ENCODE measurements around the gene NPPA. TPM values are rescaled to one million over a fixed set of nuclear protein-coding genes. Genes with fewer than 3 reads are reported as not detected.

Gene NPPA
- total RNA-seq, 2 experiments from 2014 or later = not detected

GRCh38 chr1:11860083-11860482 lies 12.5 kb upstream of the NPPA start:
- POLR2A ChIA-PET = no interaction called here
- DNase-seq (ENCODE audit: low spot score) = no peak
- intact Hi-C loops (cut with micrococcal nuclease; ENCODE audit: unreplicated experiment) = no loop called here
- no peak overlapping the region for H3K4me3 ChIP-seq (ENCODE audit: low read depth, low read length, poor library complexity, severe bottlenecking)
- TF ChIP-seq EZH2phosphoT487 (IDR thresholded peaks at IDR 0.05; ENCODE audit: borderline replicate concordance, low read depth, low read length) (no peak), CTCF (conservative IDR thresholded peaks at IDR 0.05; ENCODE audit: low read length) (no peak)
- no peak overlapping the region for H3K4me2 ChIP-seq (ENCODE audit: low read length)
- no peak overlapping the region for H2AFZ ChIP-seq (ENCODE audit: low read length)
- no peak overlapping the region for H3K27ac ChIP-seq (ENCODE audit: low read depth, low read length, poor library complexity, severe bottlenecking)
- H3K9me3 ChIP-seq (ENCODE audit: low read length) = no peaks in the 10 kb centered on the region
- CTCF ChIA-PET (ENCODE audit: unreplicated experiment) = no interaction called here
- peaks cover 23% of the 10 kb centered on the region for H3K4me1 ChIP-seq (ENCODE audit: insufficient read depth, low read length, poor library complexity, severe bottlenecking)
- no TSS peak for BruUV-seq (replicated peaks)
- H3K79me2 ChIP-seq (ENCODE audit: insufficient read depth, low read depth, low read length) = no peaks in the 10 kb centered on the region
- no peaks in the 10 kb centered on the region for H3K36me3 ChIP-seq (ENCODE audit: insufficient read depth, low read length)
- no peaks in the 10 kb centered on the region for H4K20me1 ChIP-seq (ENCODE audit: insufficient read depth, low read length)
- H3K9me2 ChIP-seq (ENCODE audit: insufficient read depth, low read length) = no peaks in the 10 kb centered on the region

- no peaks in the 10 kb centered on the region for H3K79me2 ChIP-seq (ENCODE audit: insufficient read depth, low read depth, low read length)
- no peak overlapping the region for H3K4me3 ChIP-seq (ENCODE audit: low read depth, low read length, poor library complexity, severe bottlenecking)
- TF ChIP-seq CTCF (conservative IDR thresholded peaks at IDR 0.05; ENCODE audit: low read length) = peak; percentile 39
- no peak for TF ChIP-seq EZH2phosphoT487 (IDR thresholded peaks at IDR 0.05; ENCODE audit: borderline replicate concordance, low read depth, low read length)
- H3K4me2 ChIP-seq (ENCODE audit: low read length) = no peak overlapping the region
- H3K4me1 ChIP-seq (ENCODE audit: insufficient read depth, low read length, poor library complexity, severe bottlenecking) = peaks cover 18% of the 10 kb centered on the region
- ChIA-PET POLR2A (no interaction called here), CTCF (ENCODE audit: unreplicated experiment) (no interaction called here)
- DNase-seq (ENCODE audit: low spot score) = peak; percentile 69
- H3K36me3 ChIP-seq (ENCODE audit: insufficient read depth, low read length) = no peaks in the 10 kb centered on the region
- H3K9me2 ChIP-seq (ENCODE audit: insufficient read depth, low read length) = no peaks in the 10 kb centered on the region
- no peaks in the 10 kb centered on the region for H4K20me1 ChIP-seq (ENCODE audit: insufficient read depth, low read length)
- intact Hi-C loops (cut with micrococcal nuclease; ENCODE audit: unreplicated experiment) = no loop called here
- BruUV-seq (replicated peaks) = no TSS peak
- no peak overlapping the region for H2AFZ ChIP-seq (ENCODE audit: low read length)
- H3K27ac ChIP-seq (ENCODE audit: low read depth, low read length, poor library complexity, severe bottlenecking) = no peak overlapping the region
- H3K9me3 ChIP-seq (ENCODE audit: low read length) = no peaks in the 10 kb centered on the region
Observed at GRCh38 chr1:11858968-11859871, 11.6 kb upstream of the NPPA start.

GRCh38 chr1:11858613-11858967 lies 11.0 kb upstream of the NPPA start, which contains the start of gene NPPB:
Gene NPPB, minus strand, starts transcription at chr1:11858945. Its CDS starts 112 bp downstream, at chr1:11858833.
- no peak within 1 kb of the TSS for H2AFZ ChIP-seq (ENCODE audit: low read length)
- no TSS peak for BruUV-seq (replicated peaks)
- H3K4me2 ChIP-seq (ENCODE audit: low read length) = no peak within 1 kb of the TSS
- no peaks in the 10 kb centered on the region for H3K36me3 ChIP-seq (ENCODE audit: insufficient read depth, low read length)
- ChIA-PET CTCF (ENCODE audit: unreplicated experiment) (no interaction called here), POLR2A (no interaction called here)
- TF ChIP-seq EZH2phosphoT487 (IDR thresholded peaks at IDR 0.05; ENCODE audit: borderline replicate concordance, low read depth, low read length) (no peak), CTCF (conservative IDR thresholded peaks at IDR 0.05; ENCODE audit: low read length) (no peak)
- H4K20me1 ChIP-seq (ENCODE audit: insufficient read depth, low read length) = no peaks in the 10 kb centered on the region
- H3K4me3 ChIP-seq (ENCODE audit: low read depth, low read length, poor library complexity, severe bottlenecking) = no peak within 1 kb of the TSS
- DNase-seq (ENCODE audit: low spot score) = no peak
- H3K4me1 ChIP-seq (ENCODE audit: insufficient read depth, low read length, poor library complexity, severe bottlenecking) = peaks cover 11% of the 10 kb centered on the region
- no peaks in the 10 kb centered on the region for H3K9me2 ChIP-seq (ENCODE audit: insufficient read depth, low read length)
- intact Hi-C loops (cut with micrococcal nuclease; ENCODE audit: unreplicated experiment) = no loop called here
- H3K79me2 ChIP-seq (ENCODE audit: insufficient read depth, low read depth, low read length) = no peaks in the 10 kb centered on the region
- H3K27ac ChIP-seq (ENCODE audit: low read depth, low read length, poor library complexity, severe bottlenecking) = no peak within 1 kb of the TSS
- no peaks in the 10 kb centered on the region for H3K9me3 ChIP-seq (ENCODE audit: low read length)
